GM12878 (cell line): Measurements from ENCODE around the gene TUBGCP3.

Experiments used
- ASH2L ChIP-seq: fragments of 300-600, 200-600 bp; sonication (generic); IDR thresholded peaks from 2 replicates; pipeline ENCODE4 v1.6.1; 2017; ENCODE audit warnings: low read depth, mild to moderate bottlenecking, borderline replicate concordance
- SRF ChIP-seq, 2 experiments: IDR thresholded peaks; 2 replicates each; pipeline ENCODE4 v1.6.1; 2011; ENCODE audit warnings: low read depth in 2 of 2, low read length in 2 of 2, mild to moderate bottlenecking in 1 of 2, moderate library complexity in 1 of 2
- TF ChIP-seq, protein P1 (sequence below): fragments of 450-650 bp; IDR thresholded peaks from 2 replicates; pipeline ENCODE4 v1.6.1; 2016; ENCODE audit warnings: mild to moderate bottlenecking

DNA sequence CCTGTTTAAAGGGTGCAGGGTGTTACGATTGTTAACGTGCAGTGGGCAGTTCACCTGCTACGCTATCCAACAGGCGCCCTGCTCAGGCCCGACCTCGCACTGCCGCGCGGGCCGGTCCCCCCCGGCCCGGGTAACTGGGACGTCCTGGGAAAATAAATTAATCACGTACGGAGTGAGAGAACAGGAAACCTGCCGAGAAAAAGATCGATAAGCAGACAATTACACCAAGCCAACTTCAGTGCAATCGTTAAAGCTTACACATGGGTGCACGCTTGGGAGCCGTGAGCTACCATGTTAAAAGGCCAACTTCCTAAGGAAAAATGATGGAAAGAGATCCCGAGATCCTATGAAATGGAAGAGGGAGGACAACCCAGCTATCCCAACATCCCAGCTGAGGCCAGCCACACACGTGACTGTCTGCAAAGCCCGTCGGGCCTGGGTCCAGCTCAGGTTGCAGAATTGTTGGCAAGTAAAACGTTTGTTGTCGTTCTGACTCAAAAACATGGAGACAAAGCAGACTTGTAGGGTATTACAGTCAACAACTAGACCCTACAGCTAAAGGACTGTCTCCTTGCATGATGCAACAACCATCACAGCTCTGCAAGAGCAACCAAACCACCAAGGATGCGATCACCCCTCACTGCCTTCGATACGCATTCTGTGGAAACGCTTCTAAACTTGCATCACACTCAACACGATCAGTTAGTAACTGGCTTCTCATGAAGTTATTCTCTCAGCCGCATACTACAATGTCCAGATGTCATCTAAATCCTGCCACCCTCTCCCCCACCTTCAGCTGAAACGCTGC lies 741 bp upstream of the TUBGCP3 start:
- no peak for TF ChIP-seq ASH2L
- no peak for TF ChIP-seq SRF (IDR thresholded peaks at IDR 0.05; ENCODE audit: low read depth in 2 of 2, low read length in 2 of 2)
- TF ChIP-seq, protein P1, sequence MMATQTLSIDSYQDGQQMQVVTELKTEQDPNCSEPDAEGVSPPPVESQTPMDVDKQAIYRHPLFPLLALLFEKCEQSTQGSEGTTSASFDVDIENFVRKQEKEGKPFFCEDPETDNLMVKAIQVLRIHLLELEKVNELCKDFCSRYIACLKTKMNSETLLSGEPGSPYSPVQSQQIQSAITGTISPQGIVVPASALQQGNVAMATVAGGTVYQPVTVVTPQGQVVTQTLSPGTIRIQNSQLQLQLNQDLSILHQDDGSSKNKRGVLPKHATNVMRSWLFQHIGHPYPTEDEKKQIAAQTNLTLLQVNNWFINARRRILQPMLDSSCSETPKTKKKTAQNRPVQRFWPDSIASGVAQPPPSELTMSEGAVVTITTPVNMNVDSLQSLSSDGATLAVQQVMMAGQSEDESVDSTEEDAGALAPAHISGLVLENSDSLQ, result no peak
